ENCODE measurements around the gene LRRC2. TPM values are rescaled to one million over a fixed set of nuclear protein-coding genes. Genes with fewer than 3 reads are reported as not detected.

Gene LRRC2
- total and polyA plus RNA-seq, 9 of the 15 experiments (the other 6 are each of a cell fraction or from before 2014, with no cell fraction given) = 0.01 to 0.04 (median 0.03) TPM; not detected in 5

DNA sequence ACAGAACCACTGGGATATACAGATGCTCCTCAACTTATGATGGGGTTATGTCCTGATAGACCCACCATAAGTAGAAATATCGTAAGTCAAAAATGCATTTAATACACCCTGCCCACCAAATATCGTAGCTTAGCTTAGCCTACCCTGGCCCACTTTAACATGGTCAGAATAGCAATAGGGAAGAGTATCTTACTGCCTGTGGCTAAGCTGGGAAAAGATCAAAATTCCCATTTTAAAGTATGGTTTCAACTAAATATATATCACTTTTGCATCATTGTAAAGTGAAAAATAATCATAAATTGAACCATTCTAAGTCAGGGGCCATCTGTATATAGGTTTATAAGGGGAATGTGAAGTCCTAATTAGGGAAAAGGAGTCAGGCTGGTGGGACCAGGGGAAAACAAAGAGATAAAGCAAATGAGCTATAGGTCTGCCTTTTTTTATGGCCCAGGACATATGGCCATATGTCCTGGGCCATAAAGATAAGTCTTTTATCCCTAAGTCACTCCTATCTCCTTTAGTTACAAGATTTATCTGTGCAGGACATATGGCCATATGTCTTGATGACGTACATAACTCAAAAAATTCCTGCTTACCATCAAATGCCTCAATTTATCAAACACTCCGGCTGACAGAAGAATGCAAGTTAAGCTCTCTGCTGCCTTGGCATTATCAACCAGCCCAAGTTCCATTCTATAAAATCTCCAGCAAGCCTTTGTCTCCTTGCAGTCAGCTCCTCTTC lies 57.1 kb downstream of the LRRC2 start (continued):
- TF ChIP-seq RCOR1 (IDR thresholded peaks at IDR 0.05; ENCODE audit: borderline replicate concordance in 1 of 2, low read depth in 2 of 2, low read length in 2 of 2) (peak; percentile 15 to 95; a peak in 3 of 4 replicates), EP400 (IDR thresholded peaks at IDR 0.05) (peak; percentile 68), ETV1 (tag; conservative IDR thresholded peaks at IDR 0.05; ENCODE audit: low read depth) (peak; percentile 49; the same call in 1 of the 2 replicates), HNRNPK (IDR thresholded peaks at IDR 0.05; ENCODE audit: low read depth, low read length, poor library complexity, severe bottlenecking) (no peak), POLR2AphosphoS5 (IDR thresholded peaks at IDR 0.05; ENCODE audit: control insufficient read depth, insufficient read depth, low read depth, low read length) (peak; percentile 98), NELFE (IDR thresholded peaks at IDR 0.05; ENCODE audit: insufficient read depth, insufficient read length) (no peak), SMARCB1 (IDR thresholded peaks at IDR 0.05; ENCODE audit: insufficient read length, low read depth) (peak; percentile 86), TCF7L2 (IDR thresholded peaks at IDR 0.05; ENCODE audit: low read depth, low read length) (no peak), HOXB6 (CRISPR knock-in tag; IDR thresholded peaks at IDR 0.05; ENCODE audit: borderline replicate concordance) (no peak), ARID2 (IDR thresholded peaks at IDR 0.05) (no peak), TSC22D4 (tag; IDR thresholded peaks at IDR 0.05) (no peak), NR2F6 (CRISPR knock-in tag; IDR thresholded peaks at IDR 0.05) (no peak), HMG20A (CRISPR knock-in tag; conservative IDR thresholded peaks at IDR 0.05) (no peak), PRPF4 (IDR thresholded peaks at IDR 0.05; ENCODE audit: insufficient read depth, low read depth, low read length, poor library complexity, severe bottlenecking) (no peak), WHSC1 (IDR thresholded peaks at IDR 0.05; ENCODE audit: low read length) (no peak), ARNT (IDR thresholded peaks at IDR 0.05) (peak; percentile 99)
- TF ChIP-seq, protein P1, sequence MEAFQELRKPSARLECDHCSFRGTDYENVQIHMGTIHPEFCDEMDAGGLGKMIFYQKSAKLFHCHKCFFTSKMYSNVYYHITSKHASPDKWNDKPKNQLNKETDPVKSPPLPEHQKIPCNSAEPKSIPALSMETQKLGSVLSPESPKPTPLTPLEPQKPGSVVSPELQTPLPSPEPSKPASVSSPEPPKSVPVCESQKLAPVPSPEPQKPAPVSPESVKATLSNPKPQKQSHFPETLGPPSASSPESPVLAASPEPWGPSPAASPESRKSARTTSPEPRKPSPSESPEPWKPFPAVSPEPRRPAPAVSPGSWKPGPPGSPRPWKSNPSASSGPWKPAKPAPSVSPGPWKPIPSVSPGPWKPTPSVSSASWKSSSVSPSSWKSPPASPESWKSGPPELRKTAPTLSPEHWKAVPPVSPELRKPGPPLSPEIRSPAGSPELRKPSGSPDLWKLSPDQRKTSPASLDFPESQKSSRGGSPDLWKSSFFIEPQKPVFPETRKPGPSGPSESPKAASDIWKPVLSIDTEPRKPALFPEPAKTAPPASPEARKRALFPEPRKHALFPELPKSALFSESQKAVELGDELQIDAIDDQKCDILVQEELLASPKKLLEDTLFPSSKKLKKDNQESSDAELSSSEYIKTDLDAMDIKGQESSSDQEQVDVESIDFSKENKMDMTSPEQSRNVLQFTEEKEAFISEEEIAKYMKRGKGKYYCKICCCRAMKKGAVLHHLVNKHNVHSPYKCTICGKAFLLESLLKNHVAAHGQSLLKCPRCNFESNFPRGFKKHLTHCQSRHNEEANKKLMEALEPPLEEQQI (IDR thresholded peaks at IDR 0.05) = peak; percentile 95
- TF ChIP-seq, protein P2, sequence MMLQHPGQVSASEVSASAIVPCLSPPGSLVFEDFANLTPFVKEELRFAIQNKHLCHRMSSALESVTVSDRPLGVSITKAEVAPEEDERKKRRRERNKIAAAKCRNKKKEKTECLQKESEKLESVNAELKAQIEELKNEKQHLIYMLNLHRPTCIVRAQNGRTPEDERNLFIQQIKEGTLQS (IDR thresholded peaks at IDR 0.05) = peak; percentile 94
- TF ChIP-seq, protein P2 (CRISPR knock-in tag; conservative IDR thresholded peaks at IDR 0.05) = no peak
- TF ChIP-seq, protein P3, sequence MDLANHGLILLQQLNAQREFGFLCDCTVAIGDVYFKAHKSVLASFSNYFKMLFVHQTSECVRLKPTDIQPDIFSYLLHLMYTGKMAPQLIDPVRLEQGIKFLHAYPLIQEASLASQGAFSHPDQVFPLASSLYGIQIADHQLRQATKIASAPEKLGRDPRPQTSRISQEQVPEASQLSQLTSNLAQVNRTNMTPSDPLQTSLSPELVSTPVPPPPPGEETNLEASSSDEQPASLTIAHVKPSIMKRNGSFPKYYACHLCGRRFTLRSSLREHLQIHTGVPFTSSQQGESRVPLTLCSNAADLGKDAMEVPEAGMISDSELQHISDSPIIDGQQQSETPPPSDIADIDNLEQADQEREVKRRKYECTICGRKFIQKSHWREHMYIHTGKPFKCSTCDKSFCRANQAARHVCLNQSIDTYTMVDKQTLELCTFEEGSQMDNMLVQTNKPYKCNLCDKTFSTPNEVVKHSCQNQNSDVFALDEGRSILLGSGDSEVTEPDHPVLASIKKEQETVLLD (IDR thresholded peaks at IDR 0.05) = no peak; the same call in none of the 2 replicates
